GM18519 (cell line): ENCODE measurements around the gene ZDHHC14.
A peak's percentile ranks its signal among the peaks of the same experiment; 100 is the strongest.
"Not testable (repeated sequence)": the region's sequence is repeated elsewhere in the genome, so short reads cannot be mapped to it uniquely, and the experiment has no call there.

Experiments
- ATAC-seq: cut with Tn5 transposase; IDR thresholded peaks from one replicate; pipeline ENCODE4 v1.9.1; 2021; ENCODE audit warnings: mild to moderate bottlenecking, moderate library complexity; ENCODE audit not compliant: unreplicated experiment, low FRiP score

Gene ZDHHC14

GRCh38 chr6:157558487-157559200 lies 177.7 kb downstream of the ZDHHC14 start:
- no peak for ATAC-seq

DNA sequence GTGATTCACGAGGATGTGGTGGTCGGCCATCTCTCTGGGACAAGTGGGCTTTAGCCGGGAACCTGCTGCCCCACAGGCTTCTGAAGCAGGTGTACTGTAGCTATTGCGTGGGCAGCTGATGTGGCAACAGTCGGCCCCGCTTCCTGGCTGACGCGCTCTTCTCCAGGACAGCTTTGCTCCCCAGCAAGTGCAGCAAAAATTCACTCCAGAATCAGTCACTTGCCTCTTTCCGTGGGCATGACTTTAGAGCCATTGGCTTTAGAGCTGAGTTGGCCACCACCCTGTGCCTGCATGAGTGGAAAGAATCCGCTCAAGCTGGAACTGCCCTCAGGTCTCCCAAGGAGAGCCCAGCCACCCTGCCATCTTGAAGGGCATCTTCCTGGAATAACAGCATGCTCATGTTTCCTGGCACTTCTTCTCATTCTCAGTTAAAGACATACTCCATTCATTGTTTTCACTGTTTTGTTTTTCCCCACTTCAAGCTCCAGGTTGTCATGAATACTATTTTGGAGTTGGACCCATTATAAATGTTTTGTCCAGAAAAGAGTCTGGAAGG lies 178.3 kb downstream of the ZDHHC14 start:
- no peak for ATAC-seq

GRCh38 chr6:157560063-157560462 lies 179.1 kb downstream of the ZDHHC14 start:
- ATAC-seq: not testable (repeated sequence)

- ATAC-seq: no peak
These were observed 179.9 kb downstream of the ZDHHC14 start for GRCh38 chr6:157560691-157561413.

DNA sequence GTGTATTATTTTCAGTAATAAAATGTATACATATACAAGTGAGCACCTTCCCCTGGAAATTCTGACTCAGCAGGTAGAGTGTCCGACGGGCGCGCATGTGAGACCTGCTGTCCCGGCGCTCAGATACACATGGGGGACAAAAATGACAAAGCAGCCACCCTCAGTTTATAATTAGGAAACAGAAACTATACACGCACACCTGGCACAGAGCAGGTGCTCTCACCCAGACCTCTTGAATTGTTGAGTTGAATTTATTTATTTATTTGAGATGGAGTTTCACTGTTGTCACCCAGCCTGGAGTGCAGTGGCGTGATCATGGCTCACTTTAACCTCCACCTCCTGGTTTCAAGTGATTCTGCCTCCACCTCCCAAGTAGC lies 180.4 kb downstream of the ZDHHC14 start:
- ATAC-seq: peak; percentile 26

DNA sequence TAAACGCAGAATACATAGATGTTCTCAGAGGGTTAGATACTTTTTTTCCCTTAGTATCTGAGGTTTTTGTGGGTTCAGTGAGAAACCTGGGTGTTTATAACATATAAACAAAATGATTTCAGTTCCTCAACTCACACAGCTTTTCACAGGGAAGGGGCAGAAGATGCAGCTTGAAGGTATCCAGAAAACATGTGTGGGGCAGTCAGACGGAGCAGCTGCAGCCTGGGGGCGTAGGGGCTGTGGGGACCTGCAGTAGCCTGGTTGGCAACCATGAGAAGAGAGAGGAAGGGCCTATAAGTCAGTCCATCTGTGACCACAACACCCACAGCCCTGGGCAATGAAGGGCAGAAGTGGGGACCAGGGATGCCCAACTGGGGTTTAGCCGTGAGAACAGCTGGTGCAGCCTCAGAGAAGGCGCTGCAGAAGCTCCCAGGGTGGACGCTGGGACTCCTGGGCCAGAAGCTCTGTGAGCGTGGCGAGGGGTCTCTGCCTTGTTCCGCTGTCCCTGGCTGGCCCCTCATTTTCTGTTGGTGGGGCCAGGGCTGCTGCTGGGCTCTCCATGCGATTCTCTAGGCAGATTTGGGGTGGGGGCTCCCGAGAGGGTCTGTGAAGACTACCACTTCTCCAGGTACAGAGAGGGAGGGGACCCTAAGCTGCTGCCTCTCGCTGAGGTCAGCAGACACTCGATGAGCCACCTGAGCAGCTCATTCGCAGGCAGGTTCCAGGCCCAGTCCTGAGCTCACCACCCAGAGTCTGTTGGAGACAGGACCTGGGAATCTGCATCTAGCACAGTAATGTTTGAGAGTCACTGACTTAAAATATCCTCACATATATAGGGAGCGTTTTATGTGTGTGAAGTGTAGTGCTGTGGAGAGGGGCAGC lies 181.2 kb downstream of the ZDHHC14 start:
- ATAC-seq: peak; percentile 27

- ATAC-seq: no peak
These were observed 182.0 kb downstream of the ZDHHC14 start for GRCh38 chr6:157562997-157563396.

DNA sequence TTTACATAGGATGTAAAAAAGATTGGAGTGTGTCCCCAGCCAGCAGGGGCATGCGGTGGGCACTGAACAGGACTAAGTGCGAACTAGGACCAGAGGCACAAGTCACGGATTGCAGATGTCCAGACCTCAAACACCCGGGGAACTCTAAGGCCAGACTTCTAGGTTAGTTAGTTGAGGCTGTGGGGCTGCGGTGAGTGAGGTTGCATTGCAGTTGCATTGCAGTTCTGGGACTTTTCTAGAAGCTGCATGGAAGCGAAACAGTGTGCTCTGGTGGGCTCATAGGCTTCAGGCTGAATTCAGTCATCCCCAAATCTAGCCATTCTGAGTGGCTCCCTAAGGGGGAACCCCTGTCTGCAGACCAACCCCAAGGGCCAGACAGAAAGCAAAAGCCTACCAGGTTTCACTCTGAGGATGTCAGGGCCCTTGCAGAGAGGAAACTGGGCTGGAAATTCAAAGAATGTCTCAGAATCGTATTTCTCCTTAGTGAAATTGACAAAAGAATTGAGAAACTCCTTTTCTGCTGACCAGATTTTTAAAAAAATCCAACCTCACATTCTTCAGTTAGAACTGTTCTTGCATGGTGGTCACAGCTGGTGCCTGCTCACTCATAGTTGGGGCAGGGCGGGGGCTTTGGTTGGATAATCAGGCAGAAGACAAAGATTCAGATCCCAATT lies 182.8 kb downstream of the ZDHHC14 start:
- peak; percentile 58 for ATAC-seq

DNA sequence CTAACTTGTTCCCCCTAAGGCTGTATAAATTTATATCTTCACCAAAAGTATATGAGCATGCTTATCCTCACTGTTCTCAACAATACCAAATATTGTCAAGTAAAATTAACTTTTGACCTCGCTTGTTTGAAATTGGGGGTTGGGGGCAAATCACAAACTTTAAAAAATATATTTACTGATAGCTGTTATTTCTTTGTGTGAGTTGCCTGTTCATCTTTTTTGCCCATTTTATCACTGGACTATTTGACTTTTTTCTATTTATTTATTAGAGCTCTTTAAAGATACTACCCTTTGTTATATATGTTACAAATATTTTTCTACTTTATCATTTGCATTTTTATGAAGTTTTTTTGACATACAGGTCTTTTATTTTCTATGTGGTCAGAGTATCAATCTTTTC lies 187.7 kb downstream of the ZDHHC14 start:
- ATAC-seq: no peak

DNA sequence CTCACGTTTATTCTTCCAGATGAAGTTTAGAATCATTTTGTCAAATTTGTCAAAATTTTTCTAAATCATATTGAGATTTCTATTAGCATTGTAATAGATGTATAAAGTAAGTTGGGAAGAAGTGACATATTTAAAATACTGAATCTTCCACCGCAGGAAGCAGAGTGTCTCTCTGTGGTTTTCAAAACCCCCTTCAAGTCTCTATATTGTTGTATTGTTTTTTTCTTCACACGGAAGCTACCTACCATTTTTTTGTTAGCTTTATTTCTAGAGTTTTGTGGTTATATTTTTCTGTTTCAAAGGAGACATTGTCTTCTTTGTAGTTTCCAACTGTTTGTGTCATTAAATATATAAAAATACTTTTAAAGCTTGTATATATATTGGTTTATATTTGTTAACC lies 188.6 kb downstream of the ZDHHC14 start:
- no peak for ATAC-seq

- no peak for ATAC-seq
These were observed 189.1 kb downstream of the ZDHHC14 start for GRCh38 chr6:157570104-157570503.

- no peak for ATAC-seq
These were observed 189.8 kb downstream of the ZDHHC14 start for GRCh38 chr6:157570752-157571151.

DNA sequence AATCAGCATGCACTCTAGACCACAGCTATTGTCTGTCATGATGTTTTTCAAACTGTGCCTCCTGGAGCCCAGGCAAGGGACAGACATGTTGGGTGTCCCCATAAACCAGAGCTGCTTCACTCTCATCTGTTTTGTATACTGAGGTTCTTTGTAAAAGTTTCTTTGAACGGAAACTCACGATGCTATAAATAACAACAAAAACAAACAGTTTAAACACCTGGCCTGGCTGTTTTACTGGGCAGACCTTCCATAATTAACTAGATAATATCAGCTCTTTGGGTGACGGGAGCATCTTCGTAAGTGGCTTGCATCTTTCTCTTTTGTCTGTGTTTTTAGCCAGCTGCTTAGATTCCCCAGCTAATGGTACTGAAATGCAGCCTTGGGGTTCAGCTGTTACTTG lies 190.3 kb downstream of the ZDHHC14 start:
- no peak for ATAC-seq

DNA sequence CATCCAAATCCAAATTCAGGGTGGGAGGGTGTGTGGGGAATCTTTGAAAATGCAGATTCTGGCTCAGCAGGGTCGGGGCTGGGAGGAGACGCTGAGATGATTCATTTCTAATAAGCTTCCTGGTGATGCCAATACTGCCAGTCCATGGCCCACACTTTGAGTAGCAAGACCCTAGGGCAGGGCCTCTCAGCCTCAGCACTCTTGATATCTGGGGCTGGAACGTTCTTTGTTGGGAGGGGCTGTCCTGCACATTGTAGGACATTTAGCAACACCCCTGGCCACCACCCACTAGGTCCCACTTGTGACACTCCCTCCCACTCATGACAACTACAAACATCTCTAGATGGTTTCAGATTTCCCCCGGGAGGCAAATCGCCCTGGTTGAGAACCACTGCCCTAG lies 191.0 kb downstream of the ZDHHC14 start:
- ATAC-seq: no peak

- no peak for ATAC-seq
These were observed 193.9 kb downstream of the ZDHHC14 start for GRCh38 chr6:157574851-157575424.

GRCh38 chr6:157575436-157576145 lies 194.6 kb downstream of the ZDHHC14 start:
- no peak for ATAC-seq

- not testable (repeated sequence) for ATAC-seq
These were observed 196.0 kb downstream of the ZDHHC14 start for GRCh38 chr6:157576991-157577390.

DNA sequence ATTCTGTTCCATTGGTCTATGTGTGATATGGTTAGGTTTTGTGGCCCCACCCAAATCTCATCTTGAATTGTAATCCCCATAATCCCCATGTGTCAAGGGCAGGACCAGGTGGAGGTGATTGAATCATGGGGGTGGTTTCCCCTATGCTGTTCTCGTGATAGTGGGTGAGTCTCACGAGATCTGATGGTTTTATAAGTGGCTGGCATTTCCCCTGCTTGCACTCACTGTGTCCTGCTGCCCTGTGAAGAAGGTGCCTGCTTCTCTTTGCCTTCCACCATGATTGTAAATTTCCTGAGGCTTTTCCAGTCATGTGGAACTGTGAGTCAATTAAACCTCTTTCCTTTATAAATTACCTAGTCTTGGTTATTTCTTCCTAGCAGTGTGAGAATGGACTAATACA lies 197.5 kb downstream of the ZDHHC14 start:
- not testable (repeated sequence) for ATAC-seq

GRCh38 chr6:157579467-157580031 lies 198.6 kb downstream of the ZDHHC14 start:
- no peak for ATAC-seq
